GM12892 (cell line): ENCODE data around the gene APOA5.

Source experiments
- DNase-seq: peaks from one replicate; pipeline ENCODE4 v3.0.0; 2011; ENCODE audit not compliant: insufficient read length
- FAIRE-seq: peaks from 2 replicates; lab custom pipeline; 2011; peaks lifted over from hg19 to GRCh38; lab: Jason Lieb, UNC
- POLR2A ChIP-seq: IDR thresholded peaks from 2 replicates; pipeline ENCODE4 v1.6.1; 2011; ENCODE audit warnings: low read depth, low read length, control low read depth
- POLR2AphosphoS5 ChIP-seq: IDR thresholded peaks from 2 replicates; pipeline ENCODE4 v1.6.1; 2011; ENCODE audit warnings: low read depth, low read length, control low read depth
- TAF1 ChIP-seq: IDR thresholded peaks from 2 replicates; pipeline ENCODE4 v1.6.1; 2011; ENCODE audit warnings: low read depth, mild to moderate bottlenecking, control low read depth, low read length, borderline replicate concordance

The APOA5 gene

GRCh38 chr11:116740741-116741140 is 50.9 kb downstream of the APOA5 start:
- no peak for DNase-seq
- no peak for FAIRE-seq
- TF ChIP-seq TAF1 (no peak), POLR2A (no peak), POLR2AphosphoS5 (no peak)
